ENCODE results near the gene SERPINA1.

Gene SERPINA1

DNA sequence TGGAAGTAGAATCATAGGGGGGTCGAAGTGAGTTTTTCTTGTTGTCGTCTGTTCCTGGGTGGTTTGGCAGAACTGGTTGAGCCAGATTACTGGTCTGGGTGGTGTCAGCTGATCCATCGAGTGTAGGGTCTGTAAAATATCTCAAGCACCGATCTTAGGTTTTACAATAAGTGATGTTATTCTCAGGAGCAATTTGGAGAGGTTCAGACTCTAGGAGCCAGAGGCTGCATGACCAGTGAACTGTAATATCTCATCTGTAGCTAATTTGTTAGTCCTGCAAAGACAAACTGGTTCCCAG is 9.7 kb upstream of the SERPINA1 start:
- in situ Hi-C loops (cut with MboI; ENCODE audit: low sequenced_read_pairs), result no loop called here

DNA sequence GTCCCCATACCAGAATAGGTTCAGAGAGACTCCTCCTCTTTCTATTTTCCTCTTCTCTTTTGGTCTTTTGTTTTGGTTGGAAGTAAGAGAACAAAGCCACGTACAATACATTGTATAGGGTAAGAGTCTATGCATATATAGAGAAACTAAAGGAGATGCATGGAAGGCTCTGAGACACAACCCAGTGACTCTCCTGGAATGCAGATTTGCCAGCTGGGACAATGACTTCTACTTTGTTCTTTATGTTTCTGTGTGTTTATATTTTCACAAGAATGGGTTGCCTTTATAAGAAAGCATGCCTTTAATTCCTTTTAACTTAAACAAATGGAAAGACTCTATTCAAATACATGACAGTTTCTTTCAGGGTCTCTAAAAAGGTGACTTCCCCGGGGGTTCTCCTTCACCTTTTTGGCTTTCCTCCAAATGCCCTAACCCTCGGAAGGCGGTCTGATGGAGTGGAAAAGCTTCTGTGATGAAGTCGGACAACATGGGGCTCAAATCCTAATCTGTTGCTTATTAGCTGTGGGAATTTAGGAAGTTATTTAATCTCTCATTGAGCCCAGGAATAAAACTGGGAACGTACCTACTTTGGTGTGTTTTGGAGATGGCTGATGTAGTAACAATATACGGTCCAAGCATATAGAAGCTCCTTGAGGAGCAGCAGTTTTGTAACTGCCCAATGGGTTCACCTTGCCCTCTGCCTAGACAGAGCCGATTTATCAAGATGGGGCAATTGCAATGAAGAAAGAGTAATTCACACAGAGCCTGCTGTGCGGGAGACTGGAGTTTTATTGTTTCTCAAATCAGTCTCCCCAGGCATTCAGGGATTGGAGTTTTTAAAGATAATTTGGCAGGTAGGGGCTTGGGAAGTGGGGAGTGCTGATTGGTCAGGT is 9.1 kb upstream of the SERPINA1 start:
- in situ Hi-C loops (cut with MboI; ENCODE audit: low sequenced_read_pairs), result no loop called here

- in situ Hi-C loops (cut with MboI; ENCODE audit: low sequenced_read_pairs), result no loop called here
Observed at GRCh38 chr14:94396628-94397225, 8.3 kb upstream of the SERPINA1 start.

DNA sequence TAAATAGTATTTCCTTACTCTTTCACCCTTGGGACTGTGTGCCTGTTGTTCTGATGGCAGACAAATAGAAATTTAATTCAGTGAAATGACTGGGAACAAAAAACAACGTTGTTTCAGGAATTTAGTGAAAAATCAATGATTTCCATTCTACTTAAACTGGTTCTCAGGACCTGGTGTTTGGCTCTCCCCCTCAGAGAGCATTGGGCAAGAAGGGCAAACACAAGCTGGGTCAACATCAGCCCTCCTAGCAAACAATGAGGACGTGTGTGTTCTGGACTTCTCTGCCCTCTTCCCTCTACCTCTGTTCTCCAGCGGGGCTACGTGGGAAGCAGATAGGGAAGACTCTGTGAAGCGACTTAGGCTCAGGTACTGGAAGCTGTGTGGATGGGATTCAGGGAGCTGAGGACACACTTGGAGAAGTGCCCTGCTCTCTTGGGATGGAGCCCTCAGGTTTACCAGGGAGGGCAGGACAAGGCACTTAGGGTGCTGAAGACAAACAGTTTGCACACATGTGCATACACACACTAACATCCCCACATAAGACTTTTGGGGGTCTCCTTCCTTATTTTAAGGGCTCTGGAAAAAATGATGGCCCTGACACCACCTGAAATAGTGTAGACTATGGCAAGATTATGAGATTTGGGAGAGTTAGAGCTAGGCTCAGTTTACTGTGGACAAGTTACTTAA is 7.6 kb upstream of the SERPINA1 start:
- in situ Hi-C loops (cut with MboI; ENCODE audit: low sequenced_read_pairs), result no loop called here

- in situ Hi-C loops (cut with MboI; ENCODE audit: low sequenced_read_pairs), result no loop called here
Observed at GRCh38 chr14:94395282-94395887, 7.0 kb upstream of the SERPINA1 start.

GRCh38 chr14:94394581-94395207 is 6.3 kb upstream of the SERPINA1 start:
- in situ Hi-C loops (cut with MboI; ENCODE audit: low sequenced_read_pairs), result no loop called here

DNA sequence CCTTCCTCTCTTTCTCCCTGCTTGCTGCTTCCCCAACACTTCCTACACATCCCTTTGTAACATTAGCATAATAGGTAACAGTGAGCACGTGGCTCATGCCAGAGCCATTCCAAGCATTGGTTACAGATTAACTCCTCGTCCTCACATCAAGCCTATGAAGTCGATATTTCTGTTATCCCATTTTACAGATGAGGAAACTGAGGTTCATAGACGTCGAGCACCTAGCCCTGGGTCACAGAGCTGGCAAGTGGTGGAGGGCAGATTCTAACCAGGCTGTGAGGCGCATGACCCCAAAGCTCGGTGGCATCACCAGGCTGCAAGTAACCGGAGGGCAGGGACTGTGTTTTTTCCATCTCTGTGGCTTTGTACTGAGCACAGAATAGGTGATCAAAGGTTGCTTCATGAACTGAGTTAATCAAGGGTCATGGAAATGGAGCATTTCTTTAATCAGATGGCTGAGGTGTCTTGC is 5.7 kb upstream of the SERPINA1 start:
- in situ Hi-C loops (cut with MboI; ENCODE audit: low sequenced_read_pairs), result no loop called here

DNA sequence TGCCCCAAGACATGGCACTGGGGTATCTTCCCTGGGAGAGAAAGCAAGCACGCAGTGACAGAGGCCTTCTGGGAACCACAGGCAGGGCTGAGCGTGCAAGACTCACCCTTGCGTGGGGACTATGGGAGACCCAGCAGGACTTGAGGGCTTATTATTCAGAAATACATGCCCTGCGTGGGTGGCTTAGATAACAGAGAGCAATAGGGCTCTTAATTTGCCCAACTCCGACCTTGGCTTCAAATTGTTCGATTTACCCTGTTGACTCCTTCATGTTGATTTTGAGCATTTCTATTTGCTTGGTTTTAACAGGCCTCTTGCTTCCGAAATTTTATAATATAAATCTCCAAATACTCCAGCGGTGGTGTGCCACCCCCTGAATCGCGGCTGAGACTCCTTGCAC is 5.1 kb upstream of the SERPINA1 start:
- in situ Hi-C loops (cut with MboI; ENCODE audit: low sequenced_read_pairs), result no loop called here

GRCh38 chr14:94392510-94392935 is 4.1 kb upstream of the SERPINA1 start:
- in situ Hi-C loops (cut with MboI; ENCODE audit: low sequenced_read_pairs), result no loop called here

GRCh38 chr14:94391281-94391975 is 3.0 kb upstream of the SERPINA1 start:
- in situ Hi-C loops (cut with MboI; ENCODE audit: low sequenced_read_pairs), result no loop called here

GRCh38 chr14:94390372-94391086 is 2.1 kb upstream of the SERPINA1 start:
- in situ Hi-C loops (cut with MboI; ENCODE audit: low sequenced_read_pairs), result no loop called here

- in situ Hi-C loops (cut with MboI; ENCODE audit: low sequenced_read_pairs), result no loop called here
Observed at GRCh38 chr14:94389731-94390371, 1.4 kb upstream of the SERPINA1 start.

DNA sequence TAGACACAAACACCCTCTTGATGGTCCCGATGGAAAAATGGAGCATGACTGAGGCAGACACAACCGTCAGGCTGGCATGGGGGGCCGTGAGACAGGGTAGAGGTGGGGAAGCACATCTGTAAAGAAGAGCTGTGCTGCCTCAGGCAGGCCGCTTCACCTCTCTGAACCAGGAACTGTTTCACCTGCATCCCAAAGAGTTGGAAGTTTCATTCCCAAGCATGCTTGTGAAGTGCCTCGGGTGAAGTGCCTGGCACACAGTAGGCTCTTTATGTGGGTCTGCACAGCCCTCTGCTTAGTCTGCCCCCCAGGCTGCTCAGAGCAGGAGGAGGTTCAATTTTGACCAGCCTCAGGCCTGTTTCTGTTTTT is 685 bp upstream of the SERPINA1 start:
- in situ Hi-C loops (cut with MboI; ENCODE audit: low sequenced_read_pairs), result no loop called here

DNA sequence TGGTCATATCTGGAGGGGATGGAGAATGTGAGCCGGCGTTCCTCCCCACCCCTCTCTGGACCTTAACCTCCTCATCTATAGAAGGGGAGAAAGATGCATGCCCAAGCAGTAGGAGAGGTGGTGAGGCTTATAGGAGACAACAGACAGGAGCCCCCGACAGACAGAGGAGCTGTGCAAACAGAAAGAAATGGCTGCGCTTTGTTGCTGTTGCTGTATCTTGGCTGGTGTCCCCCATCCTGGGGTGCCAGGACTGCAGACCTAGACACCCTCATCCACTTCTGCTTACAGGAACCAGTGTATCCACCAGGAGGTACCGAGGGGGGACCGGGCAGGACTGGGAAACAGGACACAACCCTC is 397 bp downstream of the SERPINA1 start:
- in situ Hi-C loops (cut with MboI; ENCODE audit: low sequenced_read_pairs), result no loop called here

- in situ Hi-C loops (cut with MboI; ENCODE audit: low sequenced_read_pairs), result no loop called here
Observed at GRCh38 chr14:94387051-94388026, 1.1 kb downstream of the SERPINA1 start.

GRCh38 chr14:94386085-94387031 is 2.0 kb downstream of the SERPINA1 start:
- in situ Hi-C loops (cut with MboI; ENCODE audit: low sequenced_read_pairs), result no loop called here

GRCh38 chr14:94385553-94386057 is 2.8 kb downstream of the SERPINA1 start:
- in situ Hi-C loops (cut with MboI; ENCODE audit: low sequenced_read_pairs), result no loop called here

Measured in HL-60/S4 (cell line).